Measurements from ENCODE around the gene PARP6.

The PARP6 gene

GRCh38 chr15:72233769-72234168 is 38.6 kb downstream of the PARP6 start:
- in situ Hi-C loops (cut with MboI; ENCODE audit: low sequenced_read_pairs): no loop called here

DNA sequence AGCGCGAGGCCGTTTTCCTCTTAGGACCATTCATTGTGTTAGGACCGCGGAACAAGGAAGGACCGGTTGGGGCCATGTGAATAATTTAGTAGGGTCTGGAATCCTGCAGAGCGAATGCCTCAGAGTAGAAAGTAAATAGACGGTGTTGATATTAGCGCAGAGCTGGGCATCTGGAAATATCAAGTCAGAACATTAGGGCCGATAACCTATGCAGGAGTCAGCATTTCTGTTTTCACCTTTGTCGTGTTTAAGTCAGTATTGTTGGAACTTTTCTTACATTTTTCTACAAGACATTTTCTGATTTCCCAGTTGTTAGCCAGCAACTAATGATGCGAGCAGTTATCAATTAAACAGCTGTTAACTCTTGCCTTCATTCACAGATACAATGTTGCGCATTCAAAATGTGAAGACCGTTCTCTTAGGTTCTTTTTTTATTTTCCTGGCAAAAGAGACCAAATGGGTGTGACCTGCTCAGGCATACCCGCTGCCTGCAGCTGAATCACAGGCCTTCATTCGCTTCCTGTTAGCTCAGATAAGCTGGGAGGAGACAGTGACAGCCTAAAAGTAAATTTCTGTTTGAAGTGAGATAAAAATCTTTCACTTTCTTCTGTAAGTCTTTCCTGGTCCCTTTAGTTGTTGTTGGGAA is 40.4 kb downstream of the PARP6 start:
- in situ Hi-C loops (cut with MboI; ENCODE audit: low sequenced_read_pairs): no loop called here

DNA sequence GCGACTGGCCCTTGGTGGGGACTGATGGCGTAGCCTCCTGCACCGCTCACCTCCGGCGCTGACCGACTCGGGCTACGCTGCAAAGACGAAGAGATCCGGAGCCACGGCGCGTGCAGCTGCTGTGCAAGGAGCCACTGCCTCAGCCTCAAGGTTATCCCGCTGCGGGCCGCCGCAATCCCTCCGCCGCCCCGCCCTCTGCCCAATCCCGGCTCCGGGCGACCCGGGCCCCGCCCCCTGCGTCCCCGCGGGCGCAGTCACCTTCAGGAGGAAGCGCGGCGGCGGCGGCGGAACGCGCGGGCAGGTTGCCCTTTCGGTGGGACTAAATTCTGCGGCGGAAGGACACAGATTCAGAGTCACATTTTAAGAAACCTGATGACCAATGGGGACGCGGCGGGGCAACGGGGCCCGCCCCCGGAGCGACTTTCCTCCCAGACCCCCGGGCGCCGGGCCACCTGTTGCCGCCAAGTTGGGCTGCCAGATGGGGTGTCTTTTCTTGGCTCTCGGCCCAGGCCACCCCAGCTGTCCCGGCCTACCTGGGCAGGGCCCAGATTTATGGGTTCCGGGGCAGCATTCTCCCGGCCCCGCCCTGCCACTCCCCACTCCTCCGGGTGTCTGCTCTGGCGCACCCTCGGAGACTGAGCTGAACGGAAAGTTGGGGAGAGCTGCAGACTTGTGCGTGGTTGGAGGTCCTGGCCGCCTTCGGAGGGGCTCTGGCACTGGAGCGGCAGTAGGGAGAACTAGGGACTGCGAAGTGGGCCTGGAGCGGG is 41.1 kb downstream of the PARP6 start, which contains the start of gene PKM:
PKM (minus strand) TSS at position 125 of the 767 bp plus-strand sequence. CDS start 12,093 bp downstream, outside the sequence.
- in situ Hi-C loops (cut with MboI; ENCODE audit: low sequenced_read_pairs): no loop called here

GRCh38 chr15:72230197-72231065 is 41.9 kb downstream of the PARP6 start:
- in situ Hi-C loops (cut with MboI; ENCODE audit: low sequenced_read_pairs): no loop called here

DNA sequence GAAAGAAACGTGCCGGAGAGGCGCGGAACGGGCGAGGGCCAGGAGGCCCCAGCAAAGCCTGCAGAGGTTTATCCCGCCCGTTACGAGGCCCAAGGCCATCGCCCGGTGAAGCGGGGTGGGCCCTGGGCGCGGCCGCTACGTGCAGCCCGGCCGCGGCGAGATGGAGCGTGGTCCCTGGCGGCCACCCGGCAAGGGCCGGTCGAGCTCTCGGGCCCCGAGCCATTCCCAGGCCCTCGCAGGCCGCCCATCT is 42.5 kb downstream of the PARP6 start:
- in situ Hi-C loops (cut with MboI; ENCODE audit: low sequenced_read_pairs): loop anchor here (10.0 kb wide), 1 partner anchor 55 kb away; no protein-coding TSS in a partner anchor

GRCh38 chr15:72229076-72229946 is 43.0 kb downstream of the PARP6 start:
- in situ Hi-C loops (cut with MboI; ENCODE audit: low sequenced_read_pairs): loop anchor here (10.0 kb wide), 1 partner anchor 55 kb away; no protein-coding TSS in a partner anchor

DNA sequence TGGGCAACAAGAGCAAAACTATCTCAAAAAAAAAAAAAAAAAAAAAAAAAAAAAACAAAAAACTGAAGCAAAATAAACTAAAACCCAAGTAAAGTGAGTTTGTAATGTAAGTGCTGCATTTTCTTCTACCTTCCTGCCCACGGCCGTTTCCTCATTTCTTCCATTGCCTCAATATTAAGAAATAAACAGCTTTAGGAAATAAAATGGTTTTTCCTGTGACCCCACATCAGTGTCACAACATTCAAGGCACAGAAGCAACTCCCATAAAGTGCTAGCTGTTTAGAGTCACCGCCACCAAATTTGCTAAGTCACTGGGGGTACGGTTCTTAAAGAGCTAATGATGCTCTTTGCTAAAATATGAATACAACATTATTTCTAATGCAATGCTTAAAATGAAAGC is 44.6 kb downstream of the PARP6 start:
- in situ Hi-C loops (cut with MboI; ENCODE audit: low sequenced_read_pairs): loop anchor here (10.0 kb wide), 1 partner anchor 57 kb away; no protein-coding TSS in a partner anchor

GRCh38 chr15:72227192-72227586 is 45.2 kb downstream of the PARP6 start:
- in situ Hi-C loops (cut with MboI; ENCODE audit: low sequenced_read_pairs): loop anchor here (10.0 kb wide), 1 partner anchor 58 kb away; no protein-coding TSS in a partner anchor

- in situ Hi-C loops (cut with MboI; ENCODE audit: low sequenced_read_pairs): loop anchor here (10.0 kb wide), 1 partner anchor 62 kb away; no protein-coding TSS in a partner anchor
These were observed 49.1 kb downstream of the PARP6 start for GRCh38 chr15:72223278-72223677.

- in situ Hi-C loops (cut with MboI; ENCODE audit: low sequenced_read_pairs): loop anchor here (10.0 kb wide), 1 partner anchor 62 kb away; no protein-coding TSS in a partner anchor
These were observed 50.0 kb downstream of the PARP6 start for GRCh38 chr15:72222393-72222792.

- in situ Hi-C loops (cut with MboI; ENCODE audit: low sequenced_read_pairs): loop anchor here (10.0 kb wide), 1 partner anchor 64 kb away; no protein-coding TSS in a partner anchor
These were observed 51.7 kb downstream of the PARP6 start for GRCh38 chr15:72220687-72221086.

GRCh38 chr15:72217216-72217615 is 55.1 kb downstream of the PARP6 start:
- in situ Hi-C loops (cut with MboI; ENCODE audit: low sequenced_read_pairs): no loop called here

DNA sequence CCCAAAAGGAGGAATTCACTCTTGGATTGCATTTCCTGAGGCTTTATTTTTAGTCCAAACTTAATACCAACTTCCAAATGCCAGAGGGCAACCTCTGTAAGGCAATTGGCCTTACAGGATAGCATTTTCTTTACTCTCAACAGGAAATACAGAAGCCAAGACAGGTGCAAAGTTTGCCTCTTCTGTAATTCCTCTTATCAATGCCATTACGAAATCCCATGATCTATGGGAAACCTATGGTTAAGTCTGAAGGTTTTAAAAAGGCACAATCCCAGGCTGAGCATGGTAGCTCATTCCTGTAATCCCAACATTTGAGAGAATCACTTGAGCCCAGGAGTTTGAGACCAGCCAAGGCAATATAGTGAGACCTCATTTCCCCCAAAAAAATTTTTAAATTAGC is 56.3 kb downstream of the PARP6 start:
- in situ Hi-C loops (cut with MboI; ENCODE audit: low sequenced_read_pairs): no loop called here

GRCh38 chr15:72207558-72208085 is 64.7 kb downstream of the PARP6 start:
- in situ Hi-C loops (cut with MboI; ENCODE audit: low sequenced_read_pairs): no loop called here

DNA sequence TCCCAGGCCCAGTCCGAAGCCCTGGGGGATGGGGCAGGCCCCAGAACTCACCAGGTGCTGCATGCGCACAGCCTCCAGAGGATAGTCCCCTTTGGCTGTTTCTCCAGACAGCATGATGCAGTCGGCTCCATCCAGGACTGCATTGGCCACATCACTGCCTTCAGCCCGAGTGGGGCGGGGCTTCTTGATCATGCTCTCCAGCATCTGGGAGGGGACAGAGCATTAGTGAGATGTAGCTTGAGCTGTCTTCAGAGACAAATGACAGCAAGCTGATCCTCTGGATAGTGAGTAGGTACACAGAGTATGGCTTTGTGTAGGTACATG is 65.7 kb downstream of the PARP6 start:
- in situ Hi-C loops (cut with MboI; ENCODE audit: low sequenced_read_pairs): no loop called here

GRCh38 chr15:72205896-72206676 is 66.3 kb downstream of the PARP6 start:
- in situ Hi-C loops (cut with MboI; ENCODE audit: low sequenced_read_pairs): no loop called here

GRCh38 chr15:72205273-72205672 is 67.1 kb downstream of the PARP6 start:
- in situ Hi-C loops (cut with MboI; ENCODE audit: low sequenced_read_pairs): no loop called here

GRCh38 chr15:72203507-72203837 is 68.9 kb downstream of the PARP6 start:
- in situ Hi-C loops (cut with MboI; ENCODE audit: low sequenced_read_pairs): no loop called here

- in situ Hi-C loops (cut with MboI; ENCODE audit: low sequenced_read_pairs): no loop called here
These were observed 69.4 kb downstream of the PARP6 start for GRCh38 chr15:72202801-72203506.
